PC-3 (cell line): ENCODE data around the gene KRTAP10-2. TPM values are rescaled to one million over a fixed set of nuclear protein-coding genes. Genes with fewer than 3 reads are reported as not detected.

ENCODE experiments used
- ATAC-seq: fragments of 200-7000 bp; cut with Tn5 transposase; 2 replicates; pipeline ENCODE4 v1.9.1; 2020; ENCODE audit warnings: mild to moderate bottlenecking, moderate library complexity
- BruUV-seq: library from RNA; stranded (reverse); fragments of 400-500 nt; replicated peaks from 2 replicates; lab custom pipeline; 2021; lab: Mats Ljungman, UMichigan
- CTCF ChIA-PET: fragments of 300-600 bp; sonication (Branson Sonifier 250); formaldehyde crosslinking; loops from one replicate; lab custom pipeline; 2022; ENCODE audit warnings: antibody characterized with exemption; lab: Charles Lee
- POLR2A ChIA-PET: fragments of 300-600 bp; sonication (Branson Sonifier 250); formaldehyde crosslinking; loops from one replicate; lab custom pipeline; 2022; ENCODE audit warnings: antibody characterized with exemption; ENCODE audit not compliant: unreplicated experiment; lab: Charles Lee
- DNase-seq: peaks from one replicate; pipeline ENCODE4 v3.0.0-alpha.2; 2015
- H2AFZ ChIP-seq: fragments of 300-600 bp; sonication (generic); 2 replicates; pipeline ENCODE4 v1.6.0; 2016; ENCODE audit warnings: antibody characterized with exemption, low read length
- H3F3A ChIP-seq: fragments of 300-600 bp; sonication (generic); one replicate; pipeline ENCODE4 v1.6.0; 2017; ENCODE audit warnings: antibody characterized with exemption, low read length, control low read depth, mild to moderate bottlenecking; ENCODE audit not compliant: unreplicated experiment
- H3K27ac ChIP-seq: fragments of 300-600 bp; sonication (generic); 2 replicates; pipeline ENCODE4 v1.5.1; 2016; ENCODE audit warnings: mild to moderate bottlenecking, low read length
- H3K27me3 ChIP-seq: fragments of 300-600 bp; sonication (generic); 2 replicates; pipeline ENCODE4 v1.6.1; 2016; ENCODE audit warnings: low read length, mixed read lengths
- H3K36me3 ChIP-seq: fragments of 300-600 bp; sonication (generic); 2 replicates; pipeline ENCODE4 v1.6.1; 2016; ENCODE audit warnings: low read depth, mixed run types, low read length, mixed read lengths
- H3K4me1 ChIP-seq: fragments of 300-600 bp; sonication (generic); 2 replicates; pipeline ENCODE4 v1.5.1; 2016; ENCODE audit warnings: low read length; ENCODE audit not compliant: insufficient read depth
- H3K4me2 ChIP-seq: fragments of 300-600 bp; sonication (generic); 2 replicates; pipeline ENCODE4 v1.6.0; 2016; ENCODE audit warnings: low read length
- H3K4me3 ChIP-seq: fragments of 300-600 bp; sonication (generic); 2 replicates; pipeline ENCODE4 v1.5.1; 2016; ENCODE audit warnings: mild to moderate bottlenecking, low read length, mixed read lengths
- H3K79me2 ChIP-seq: fragments of 300-600 bp; sonication (generic); 2 replicates; pipeline ENCODE4 v1.6.1; 2017; ENCODE audit warnings: low read length, mixed read lengths
- H3K9ac ChIP-seq: fragments of 300-600 bp; sonication (generic); 2 replicates; pipeline ENCODE4 v1.6.0; 2016; ENCODE audit warnings: mild to moderate bottlenecking, low read length
- H3K9me2 ChIP-seq: fragments of 300-600 bp; sonication (generic); replicated peaks from 2 replicates; pipeline ENCODE4 v1.6.1; 2016; ENCODE audit warnings: mixed run types, low read length, mixed read lengths
- H3K9me3 ChIP-seq: fragments of 300-600 bp; sonication (generic); 2 replicates; pipeline ENCODE4 v1.6.1; 2016; ENCODE audit warnings: low read length, mixed read lengths
- H4K20me1 ChIP-seq: fragments of 300-600 bp; sonication (generic); 2 replicates; pipeline ENCODE4 v1.6.1; 2016; ENCODE audit warnings: low read length, mixed read lengths
- CTCF ChIP-seq: fragments of 300-600 bp; sonication (generic); conservative IDR thresholded peaks from 2 replicates; pipeline ENCODE4 v1.5.1; 2017; ENCODE audit warnings: antibody characterized with exemption, low read depth, mild to moderate bottlenecking, low read length
- EZH2 ChIP-seq: fragments of 300-600 bp; sonication (generic); IDR thresholded peaks from one replicate; pipeline ENCODE4 v1.6.1; 2017; ENCODE audit warnings: antibody characterized with exemption, mild to moderate bottlenecking, low read length; ENCODE audit not compliant: unreplicated experiment
- EZH2phosphoT487 ChIP-seq: fragments of 300-600 bp; sonication (generic); IDR thresholded peaks from 2 replicates; pipeline ENCODE4 v1.6.1; 2018; ENCODE audit warnings: mild to moderate bottlenecking, antibody characterized with exemption, low read length, borderline replicate concordance
- intact Hi-C: fragments of 100-400 bp; cut with micrococcal nuclease; formaldehyde crosslinking; loops from 2 replicates; pipeline ENCODE4 v1.9.0; 2023
- total RNA-seq: library from RNA; depleted of rRNA; stranded (reverse); fragments of >200 nt; gene quantifications from 2 replicates; pipeline ENCODE4 v1.2.3, GENCODE V29; 2014

KRTAP10-2 gene
- total RNA-seq, 1 experiment from 2014 or later = not detected

DNA sequence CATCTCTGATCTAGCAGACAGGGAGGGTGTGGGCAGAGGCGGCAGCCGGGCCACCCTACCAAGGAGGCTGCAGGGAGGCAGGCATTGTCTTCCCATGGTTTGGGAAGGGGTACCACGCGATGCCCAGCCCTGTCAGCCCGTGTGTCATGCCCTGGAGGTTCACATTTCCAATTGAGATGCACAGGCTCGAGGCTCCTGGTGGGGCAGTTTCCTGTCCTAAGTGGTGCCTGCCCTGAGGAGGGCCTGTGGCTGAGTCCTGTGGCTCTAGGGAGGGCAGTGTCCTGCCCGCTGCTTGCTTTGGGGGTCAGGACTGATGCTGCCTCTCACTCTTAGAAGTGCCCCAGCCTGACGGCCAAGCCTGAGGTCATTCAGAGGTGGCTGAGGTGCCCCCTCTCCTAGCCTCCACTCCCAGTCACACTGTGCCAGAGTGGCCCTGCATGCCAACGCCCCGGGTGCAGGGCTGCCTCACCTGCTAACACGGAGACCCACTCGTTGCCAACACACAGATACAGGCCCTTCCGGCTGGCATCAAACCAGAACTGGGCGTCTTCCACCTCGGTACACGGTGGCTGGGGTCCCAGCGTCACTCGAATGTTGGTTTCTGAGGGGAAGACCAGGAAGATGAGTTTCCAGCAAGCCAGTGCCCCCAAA is 23.2 kb downstream of the KRTAP10-2 start:
- no peak overlapping the region for H3K9ac ChIP-seq
- ATAC-seq (no peak), DNase-seq (no peak)
- H2AFZ ChIP-seq = no peak overlapping the region
- H3K79me2 ChIP-seq = no peaks in the 10 kb centered on the region
- CTCF ChIA-PET = no interaction called here
- no peak overlapping the region for H3K27ac ChIP-seq
- no peaks in the 10 kb centered on the region for H3F3A ChIP-seq
- H3K36me3 ChIP-seq = no peaks in the 10 kb centered on the region; the same call in 1 of the 2 replicates
- H3K4me2 ChIP-seq = no peak overlapping the region
- no peaks in the 10 kb centered on the region for H3K9me2 ChIP-seq
- BruUV-seq = no TSS peak
- intact Hi-C loops = no loop called here
- no peaks in the 10 kb centered on the region for H3K4me1 ChIP-seq
- H3K27me3 ChIP-seq = no peaks in the 10 kb centered on the region
- POLR2A ChIA-PET = no interaction called here
- no peaks in the 10 kb centered on the region for H4K20me1 ChIP-seq
- H3K9me3 ChIP-seq = peaks cover 8% of the 10 kb centered on the region; the same call in 1 of the 2 replicates
- TF ChIP-seq EZH2 = no peak
- no peak overlapping the region for H3K4me3 ChIP-seq

- no peak for TF ChIP-seq CTCF
- H3K9ac ChIP-seq = no peak overlapping the region
- no peak overlapping the region for H3K4me2 ChIP-seq
- intact Hi-C loops = no loop called here
- H3K4me3 ChIP-seq = no peak overlapping the region
- DNase-seq (no peak), ATAC-seq (no peak)
- H3K79me2 ChIP-seq = no peaks in the 10 kb centered on the region
- H2AFZ ChIP-seq = no peak overlapping the region
- H3K36me3 ChIP-seq = no peaks in the 10 kb centered on the region; the same call in 1 of the 2 replicates
- H3K27ac ChIP-seq = no peak overlapping the region
- no peaks in the 10 kb centered on the region for H3K27me3 ChIP-seq
- H3K4me1 ChIP-seq = no peaks in the 10 kb centered on the region
- POLR2A ChIA-PET = no interaction called here
- H3K9me3 ChIP-seq = peaks cover 8% of the 10 kb centered on the region; the same call in 1 of the 2 replicates
- CTCF ChIA-PET = no interaction called here
- no TSS peak for BruUV-seq
- no peaks in the 10 kb centered on the region for H3K9me2 ChIP-seq
- no peaks in the 10 kb centered on the region for H3F3A ChIP-seq
- no peaks in the 10 kb centered on the region for H4K20me1 ChIP-seq
Observed at GRCh38 chr21:44527156-44527982, 23.9 kb downstream of the KRTAP10-2 start.

DNA sequence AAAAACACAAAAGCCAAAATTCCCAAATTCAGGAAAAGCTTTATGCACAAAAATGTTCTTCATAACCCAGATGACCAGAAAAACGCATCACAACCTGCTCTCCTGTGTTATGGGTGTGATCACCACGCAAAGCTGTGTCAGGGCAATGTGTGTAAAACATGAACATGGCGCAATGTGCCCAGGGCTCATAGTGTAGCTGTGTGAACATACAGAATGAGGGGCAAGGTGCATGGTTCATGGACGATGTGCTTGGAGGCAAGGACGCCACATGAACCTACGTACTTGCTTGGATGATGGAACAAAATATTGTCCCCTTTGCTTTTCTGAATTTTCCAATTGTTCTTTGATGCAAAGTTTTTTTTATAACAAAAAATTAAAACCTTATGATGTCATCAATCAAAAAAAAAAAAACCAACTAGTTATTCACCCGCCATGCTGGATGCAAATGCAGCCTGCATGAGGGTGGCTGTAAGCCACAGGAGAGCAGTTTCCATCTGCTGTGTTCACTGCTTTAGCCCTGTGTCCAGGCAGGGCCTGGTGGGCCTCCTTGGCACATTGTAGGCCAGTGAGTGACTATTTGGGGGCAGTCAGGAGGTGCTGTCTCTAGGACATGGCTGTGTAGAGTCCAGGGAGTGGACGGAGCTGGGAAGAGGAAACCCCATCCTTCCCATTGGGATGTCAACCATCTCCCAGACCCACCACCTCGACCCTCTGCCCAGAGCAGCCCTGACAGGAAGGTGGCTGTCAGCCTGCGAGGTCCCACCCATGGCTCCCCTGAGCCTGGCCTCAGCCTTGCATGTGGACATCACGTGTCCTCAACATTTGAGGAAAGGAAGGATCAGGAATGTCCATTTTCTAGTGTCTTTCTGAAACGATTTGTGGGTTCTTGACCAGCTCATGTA is 25.0 kb downstream of the KRTAP10-2 start:
- no peaks in the 10 kb centered on the region for H3F3A ChIP-seq
- no TSS peak for BruUV-seq
- H4K20me1 ChIP-seq = no peaks in the 10 kb centered on the region
- no peak overlapping the region for H3K27ac ChIP-seq
- POLR2A ChIA-PET = no interaction called here
- no peaks in the 10 kb centered on the region for H3K79me2 ChIP-seq
- TF ChIP-seq EZH2phosphoT487 (no peak), CTCF (no peak), EZH2 (no peak)
- no peak overlapping the region for H2AFZ ChIP-seq
- CTCF ChIA-PET = no interaction called here
- H3K36me3 ChIP-seq = no peaks in the 10 kb centered on the region; the same call in 1 of the 2 replicates
- no peak overlapping the region for H3K4me2 ChIP-seq
- intact Hi-C loops = no loop called here
- DNase-seq = no peak
- H3K4me3 ChIP-seq = no peak overlapping the region
- peaks cover 8% of the 10 kb centered on the region; the same call in 1 of the 2 replicates for H3K9me3 ChIP-seq
- H3K9me2 ChIP-seq = no peaks in the 10 kb centered on the region
- H3K9ac ChIP-seq = no peak overlapping the region
- H3K27me3 ChIP-seq = no peaks in the 10 kb centered on the region
- no peak for ATAC-seq
- no peaks in the 10 kb centered on the region for H3K4me1 ChIP-seq
